Measurements from ENCODE around the gene TRIM50.
"Not testable (repeated sequence)": the region's sequence is repeated elsewhere in the genome, so short reads cannot be mapped to it uniquely, and the experiment has no call there.

Gene TRIM50

DNA sequence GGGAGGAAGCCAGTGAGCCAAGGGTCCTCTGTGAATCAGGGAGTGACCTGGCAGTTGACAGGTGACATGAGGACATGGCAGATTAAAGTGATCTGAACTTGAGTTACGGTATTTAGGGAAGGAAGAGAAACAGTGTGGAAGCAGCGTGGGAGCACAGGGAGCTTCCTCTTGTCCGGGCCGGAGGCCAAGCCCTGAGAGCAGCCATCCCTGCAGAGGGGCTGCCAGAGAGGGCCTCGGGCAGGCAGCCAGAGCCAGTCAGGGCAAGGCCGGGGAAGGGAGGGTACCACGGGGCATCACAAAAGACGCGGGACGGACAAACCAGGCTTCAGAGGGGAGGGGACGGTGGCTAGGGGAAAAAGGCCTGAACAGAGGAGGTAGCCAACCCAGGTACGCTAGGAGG, 28.1 kb downstream of the TRIM50 start:
- H2AFZ ChIP-seq; H3K9ac ChIP-seq; H3K79me2 ChIP-seq; H3K4me2 ChIP-seq (ENCODE audit: low read length); H3K4me1 ChIP-seq; H3K27ac ChIP-seq; H3K27me3 ChIP-seq (ENCODE audit: control insufficient read depth, insufficient read depth, low read length); H3K9me3 ChIP-seq (ENCODE audit: control insufficient read depth, low read length); H3K4me3 ChIP-seq (ENCODE audit: low read depth, low read length); H3K36me3 ChIP-seq (ENCODE audit: control insufficient read depth, insufficient read depth, low read length): not testable (repeated sequence)

DNA sequence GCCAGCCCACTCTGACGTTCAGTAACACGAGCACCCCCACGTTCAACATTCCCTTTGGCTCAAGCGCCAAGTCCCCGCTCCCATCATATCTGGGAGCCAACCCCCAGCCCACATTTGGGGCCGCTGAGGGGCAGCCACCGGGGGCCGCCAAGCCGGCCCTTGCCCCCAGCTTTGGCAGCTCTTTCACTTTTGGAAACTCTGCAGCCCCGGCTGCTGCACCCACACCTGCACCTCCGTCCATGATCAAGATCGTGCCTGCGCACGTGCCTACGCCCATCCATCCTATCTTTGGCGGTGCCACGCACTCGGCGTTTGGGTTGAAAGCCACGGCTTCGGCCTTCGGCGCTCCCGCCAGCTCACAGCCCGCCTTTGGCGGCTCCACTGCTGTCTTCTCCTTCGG, 30.2 kb downstream of the TRIM50 start:
- H3K4me2 ChIP-seq (ENCODE audit: low read length); H3K4me3 ChIP-seq (ENCODE audit: low read depth, low read length); H3K27ac ChIP-seq; H3K36me3 ChIP-seq (ENCODE audit: control insufficient read depth, insufficient read depth, low read length); H2AFZ ChIP-seq; H3K27me3 ChIP-seq (ENCODE audit: control insufficient read depth, insufficient read depth, low read length); H3K4me1 ChIP-seq; H3K9ac ChIP-seq; H3K79me2 ChIP-seq; H3K9me3 ChIP-seq (ENCODE audit: control insufficient read depth, low read length): not testable (repeated sequence)

DNA sequence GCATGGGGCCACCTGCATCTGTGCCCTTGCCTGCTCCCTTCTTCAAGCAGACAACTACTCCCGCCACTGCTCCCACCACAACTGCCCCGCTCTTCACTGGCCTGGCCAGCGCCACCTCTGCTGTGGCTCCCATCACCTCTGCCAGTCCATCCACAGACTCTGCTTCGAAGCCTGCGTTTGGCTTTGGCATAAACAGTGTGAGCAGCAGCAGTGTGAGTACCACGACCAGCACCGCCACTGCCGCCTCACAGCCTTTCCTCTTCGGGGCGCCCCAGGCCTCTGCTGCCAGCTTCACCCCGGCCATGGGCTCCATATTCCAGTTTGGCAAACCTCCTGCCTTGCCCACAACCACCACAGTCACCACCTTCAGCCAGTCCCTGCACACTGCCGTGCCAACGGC, 30.6 kb downstream of the TRIM50 start:
- H3K36me3 ChIP-seq (ENCODE audit: control insufficient read depth, insufficient read depth, low read length); H3K9me3 ChIP-seq (ENCODE audit: control insufficient read depth, low read length); H3K4me1 ChIP-seq; H3K4me2 ChIP-seq (ENCODE audit: low read length); H3K27me3 ChIP-seq (ENCODE audit: control insufficient read depth, insufficient read depth, low read length); H3K79me2 ChIP-seq; H3K4me3 ChIP-seq (ENCODE audit: low read depth, low read length); H2AFZ ChIP-seq; H3K9ac ChIP-seq; H3K27ac ChIP-seq: not testable (repeated sequence)

DNA sequence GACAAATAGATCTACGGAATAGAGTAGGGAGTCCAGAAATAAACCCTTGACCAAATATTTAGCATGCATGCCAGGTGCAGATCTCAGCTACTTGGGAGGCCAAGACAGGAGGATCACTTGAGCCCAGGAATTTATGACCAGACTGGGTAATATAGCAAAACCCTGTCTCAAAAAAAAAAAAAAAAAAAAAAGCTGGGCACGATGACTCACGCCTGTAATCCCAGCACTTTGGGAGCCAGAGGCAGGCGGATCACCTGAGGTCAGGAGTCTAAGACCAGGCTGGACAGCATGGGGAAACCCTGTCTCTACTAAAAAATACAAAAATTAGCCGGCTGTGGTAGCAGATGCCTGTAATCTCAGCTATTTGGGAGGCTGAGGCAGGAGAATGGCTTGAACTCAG, 50.7 kb downstream of the TRIM50 start:
- not testable (repeated sequence) for H3K4me3 ChIP-seq (ENCODE audit: low read depth, low read length); H2AFZ ChIP-seq; H3K36me3 ChIP-seq (ENCODE audit: control insufficient read depth, insufficient read depth, low read length); H3K9ac ChIP-seq; H3K27me3 ChIP-seq (ENCODE audit: control insufficient read depth, insufficient read depth, low read length); H3K79me2 ChIP-seq; H3K4me2 ChIP-seq (ENCODE audit: low read length); H3K4me1 ChIP-seq; H3K27ac ChIP-seq; H3K9me3 ChIP-seq (ENCODE audit: control insufficient read depth, low read length)

DNA sequence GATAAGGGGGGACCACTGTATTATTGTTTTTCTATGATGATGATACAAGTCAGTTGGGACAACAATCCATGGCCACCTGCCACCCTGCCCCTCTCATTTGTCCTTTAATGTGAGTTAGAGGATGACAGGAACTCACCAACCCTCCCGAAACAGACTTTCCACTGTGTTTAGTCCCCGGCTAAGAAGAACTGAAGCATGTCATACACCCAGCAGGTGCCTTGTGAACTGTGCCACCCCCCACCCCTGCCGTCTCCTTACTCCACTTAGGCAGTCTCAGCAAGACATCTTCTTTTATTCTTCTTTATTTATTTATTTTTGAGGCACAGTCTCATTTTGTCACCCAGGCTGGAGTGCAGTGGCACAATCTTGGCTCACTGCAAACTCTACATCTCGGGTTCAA, 60.1 kb downstream of the TRIM50 start:
- H3K4me1 ChIP-seq; H3K36me3 ChIP-seq (ENCODE audit: control insufficient read depth, insufficient read depth, low read length); H3K4me3 ChIP-seq (ENCODE audit: low read depth, low read length); H2AFZ ChIP-seq; H3K9me3 ChIP-seq (ENCODE audit: control insufficient read depth, low read length); H3K79me2 ChIP-seq; H3K27me3 ChIP-seq (ENCODE audit: control insufficient read depth, insufficient read depth, low read length); H3K27ac ChIP-seq; H3K9ac ChIP-seq; H3K4me2 ChIP-seq (ENCODE audit: low read length): not testable (repeated sequence)

DNA sequence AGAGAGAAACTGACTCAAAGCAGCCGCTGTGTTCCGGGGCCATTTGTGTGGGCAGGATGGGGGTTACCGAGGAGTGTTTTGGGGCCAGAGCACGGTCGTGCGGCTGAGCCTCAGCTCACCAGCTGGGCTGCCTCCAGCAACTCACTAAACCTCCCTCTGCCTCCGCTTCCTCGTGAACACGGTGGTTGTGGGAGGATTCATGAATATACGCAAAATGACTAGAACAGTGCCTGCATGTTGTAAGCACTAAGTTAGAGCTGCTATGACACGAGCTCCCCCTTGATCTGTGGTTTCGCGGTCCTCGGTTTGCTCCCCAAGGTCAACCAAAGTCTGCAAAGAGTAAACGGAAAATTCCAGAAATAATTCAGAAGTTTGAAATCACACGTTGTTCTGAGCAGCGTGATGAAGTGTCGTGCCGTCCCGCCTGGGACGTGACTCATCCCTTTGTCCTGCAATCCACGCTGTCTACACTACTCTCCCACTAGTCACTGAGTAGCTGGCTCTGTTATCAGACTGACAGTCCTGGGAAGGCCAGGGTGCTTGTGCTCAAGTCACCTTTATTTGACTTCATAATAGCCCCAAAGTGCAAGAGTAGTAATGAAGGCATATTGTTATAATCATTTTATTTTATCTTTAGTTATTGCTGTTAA, 61.0 kb downstream of the TRIM50 start:
- not testable (repeated sequence) for H2AFZ ChIP-seq; H3K4me3 ChIP-seq (ENCODE audit: low read depth, low read length)

More for the DNA sequence above, 61.0 kb downstream of the TRIM50 start:
- not testable (repeated sequence) for H3K79me2 ChIP-seq; H3K9me3 ChIP-seq (ENCODE audit: control insufficient read depth, low read length); H3K4me1 ChIP-seq; H3K27ac ChIP-seq; H3K4me2 ChIP-seq (ENCODE audit: low read length); H3K9ac ChIP-seq; H3K27me3 ChIP-seq (ENCODE audit: control insufficient read depth, insufficient read depth, low read length); H3K36me3 ChIP-seq (ENCODE audit: control insufficient read depth, insufficient read depth, low read length)
